IPS-20b (cell line): ENCODE measurements around the gene ZSCAN9.

Experiments used
- H3K27ac ChIP-seq: one replicate; pipeline ENCODE4 v1.5.1; 2013; ENCODE audit warnings: low read length
- H3K27me3 ChIP-seq: 2 replicates; pipeline ENCODE4 v1.6.1; 2013; ENCODE audit warnings: mild to moderate bottlenecking, low read length, inconsistent platforms; ENCODE audit not compliant: insufficient read depth
- H3K36me3 ChIP-seq: 2 replicates; pipeline ENCODE4 v1.6.1; 2013; ENCODE audit warnings: low read depth, mild to moderate bottlenecking, inconsistent platforms, low read length, moderate library complexity; ENCODE audit not compliant: insufficient read depth
- H3K4me1 ChIP-seq: 2 replicates; pipeline ENCODE4 v1.6.1; 2013; ENCODE audit warnings: mild to moderate bottlenecking, control low read depth, inconsistent platforms, low read length, moderate library complexity; ENCODE audit not compliant: insufficient read depth
- H3K4me3 ChIP-seq: 2 replicates; pipeline ENCODE4 v1.5.1; 2013; ENCODE audit warnings: mild to moderate bottlenecking, low read length, inconsistent platforms
- H3K9ac ChIP-seq: 2 replicates; pipeline ENCODE4 v1.6.1; 2013; ENCODE audit warnings: low read depth, mild to moderate bottlenecking, inconsistent platforms, low read length, moderate library complexity
- H3K9me3 ChIP-seq: 2 replicates; pipeline ENCODE4 v1.6.1; 2013; ENCODE audit warnings: mild to moderate bottlenecking, low read depth, low read length, inconsistent platforms; ENCODE audit not compliant: insufficient read depth

ZSCAN9 gene

GRCh38 chr6:28280595-28281287, 55.7 kb downstream of the ZSCAN9 start:
- H3K36me3 ChIP-seq = peaks cover 36% of the 10 kb centered on the region
- peaks cover 4% of the 10 kb centered on the region; the same call in 1 of the 2 replicates for H3K27me3 ChIP-seq
- H3K9ac ChIP-seq = peak overlapping the region; percentile 91; the same call in 1 of the 2 replicates
- H3K4me1 ChIP-seq = peaks cover 5% of the 10 kb centered on the region; the same call in 1 of the 2 replicates
- no peaks in the 10 kb centered on the region for H3K9me3 ChIP-seq
- peak overlapping the region; percentile 93 for H3K4me3 ChIP-seq
- H3K27ac ChIP-seq = no peak overlapping the region

DNA sequence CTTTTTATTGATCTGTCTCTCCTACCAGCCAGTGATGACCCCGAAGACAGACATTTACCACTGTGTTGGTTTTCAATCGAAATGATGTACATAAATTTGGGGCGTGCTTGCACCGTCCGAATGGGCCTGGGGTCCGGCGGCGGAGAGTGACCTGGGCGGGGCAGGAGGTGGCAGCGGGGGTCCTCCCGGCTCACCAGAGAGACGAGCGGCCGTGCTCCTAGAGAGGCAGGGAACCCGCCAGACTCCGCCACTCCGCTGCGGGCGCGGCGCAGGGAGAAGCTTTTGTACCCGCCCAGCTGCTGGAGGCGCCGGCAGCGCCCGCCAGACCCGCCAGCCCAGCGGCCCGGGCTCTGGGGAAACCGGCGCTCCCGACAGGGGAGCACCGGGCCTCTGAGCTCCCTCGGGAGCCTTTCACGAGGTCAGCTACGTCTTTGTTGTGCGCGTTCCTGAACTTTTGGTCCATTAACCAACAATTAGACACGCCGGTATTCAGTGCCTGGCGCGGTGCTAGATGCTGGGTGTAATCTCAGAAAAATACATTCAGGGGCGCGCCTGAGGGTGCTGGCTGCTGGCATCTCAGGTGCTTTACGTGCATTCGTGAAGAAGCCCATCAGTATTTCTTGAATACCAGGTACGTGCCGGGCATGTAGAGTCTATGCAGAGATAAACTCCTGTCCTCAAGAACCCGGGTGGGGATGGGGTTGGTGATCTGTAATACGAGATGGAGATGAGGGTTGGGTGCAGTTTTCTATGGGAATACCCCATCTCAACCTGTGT, 56.4 kb downstream of the ZSCAN9 start, which contains the start of gene PGBD1:
TSS of gene PGBD1 (plus strand) at position 285 of the 777 bp plus-strand sequence. CDS start 2,242 bp downstream, outside the sequence.
- Histone ChIP-seq H3K4me1 (peaks cover 5% of the 10 kb centered on the region; the same call in 1 of the 2 replicates), H3K9me3 (no peaks in the 10 kb centered on the region), H3K4me3 (peak within 1 kb of the TSS; percentile 93), H3K27ac (no peak within 1 kb of the TSS), H3K9ac (peak within 1 kb of the TSS; percentile 91), H3K27me3 (peaks cover 4% of the 10 kb centered on the region; the same call in 1 of the 2 replicates), H3K36me3 (peaks cover 35% of the 10 kb centered on the region)

DNA sequence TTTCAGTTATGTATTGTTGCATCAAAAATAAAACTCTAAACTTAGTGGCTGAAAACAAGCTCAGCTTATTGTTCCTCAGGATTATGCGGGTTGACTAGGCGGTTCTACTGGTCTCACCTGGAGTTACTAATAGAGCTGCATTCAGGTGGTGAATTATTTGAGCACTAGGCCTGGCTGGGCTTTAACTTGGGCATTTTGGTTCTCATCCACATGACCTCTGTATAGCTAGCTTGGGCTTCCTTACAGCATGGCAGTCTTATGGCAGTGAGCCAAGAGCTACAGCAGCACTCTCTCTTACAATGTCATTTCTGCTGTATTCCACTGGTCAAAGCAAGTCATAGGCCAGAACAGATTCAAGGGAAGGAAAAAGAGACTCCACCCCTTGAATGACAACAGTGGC, 57.9 kb downstream of the ZSCAN9 start:
- H3K9me3 ChIP-seq = no peaks in the 10 kb centered on the region
- peaks cover 4% of the 10 kb centered on the region; the same call in 1 of the 2 replicates for H3K27me3 ChIP-seq
- peaks cover 40% of the 10 kb centered on the region for H3K36me3 ChIP-seq
- peak overlapping the region; percentile 93 for H3K4me3 ChIP-seq
- H3K4me1 ChIP-seq = peaks cover 5% of the 10 kb centered on the region; the same call in 1 of the 2 replicates
- H3K9ac ChIP-seq = peak overlapping the region; percentile 91; the same call in 1 of the 2 replicates
- H3K27ac ChIP-seq = no peak overlapping the region
